NT2/D1 (cell line): ENCODE data around the gene ZNF230.

Source experiments
- DNase-seq: peaks from one replicate; pipeline ENCODE4 v3.0.0-alpha.2; 2011; ENCODE audit warnings: low read depth, low spot score
- H3K27me3 ChIP-seq: 2 replicates; pipeline ENCODE4 v1.6.0; 2011; ENCODE audit warnings: mild to moderate bottlenecking; ENCODE audit not compliant: insufficient read length, insufficient read depth
- H3K36me3 ChIP-seq: 2 replicates; pipeline ENCODE4 v1.6.1; 2011; ENCODE audit warnings: mild to moderate bottlenecking, low read length, mixed read lengths; ENCODE audit not compliant: insufficient read depth, insufficient read length
- H3K4me1 ChIP-seq: 2 replicates; pipeline ENCODE4 v1.5.1; 2011; ENCODE audit not compliant: insufficient read depth, insufficient read length
- H3K4me3 ChIP-seq: 2 replicates; pipeline ENCODE4 v1.5.1; 2011; ENCODE audit warnings: low read depth; ENCODE audit not compliant: insufficient read length
- H3K9ac ChIP-seq: 2 replicates; pipeline ENCODE4 v1.6.0; 2011; ENCODE audit warnings: low read depth; ENCODE audit not compliant: insufficient read length
- H3K9me3 ChIP-seq: 2 replicates; pipeline ENCODE4 v1.5.1; 2011; ENCODE audit warnings: mild to moderate bottlenecking, low read length; ENCODE audit not compliant: insufficient read depth
- SUZ12 ChIP-seq: IDR thresholded peaks from 2 replicates; pipeline ENCODE4 v1.6.1; 2011; ENCODE audit not compliant: insufficient read length, insufficient read depth; ENCODE audit errors: extremely low read depth
- YY1 ChIP-seq: IDR thresholded peaks from 2 replicates; pipeline ENCODE4 v1.6.1; 2011; ENCODE audit not compliant: insufficient read length, insufficient read depth
- ZNF274 ChIP-seq: IDR thresholded peaks from 2 replicates; pipeline ENCODE4 v1.6.1; 2011; ENCODE audit warnings: mild to moderate bottlenecking, low read depth, low read length

The ZNF230 gene

DNA sequence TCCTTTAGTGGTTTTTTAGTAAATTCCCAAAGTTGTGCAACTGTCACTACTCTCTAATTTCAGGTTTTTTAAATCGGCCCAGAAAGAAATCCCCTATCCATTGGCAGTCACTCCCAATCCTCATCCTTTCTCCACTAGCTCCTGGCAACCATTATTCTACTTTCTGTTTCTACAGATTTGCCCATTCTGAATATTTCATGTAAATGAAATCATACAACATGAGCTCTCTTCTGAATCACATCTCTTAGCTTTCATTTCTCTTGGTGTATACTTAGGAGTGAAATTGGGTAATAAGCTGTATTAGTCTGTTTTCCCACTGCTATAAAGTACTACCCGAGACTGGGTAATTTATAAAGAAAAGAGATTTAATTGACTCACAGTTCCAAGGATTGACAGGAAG lies 39.4 kb downstream of the ZNF230 start:
- Histone ChIP-seq H3K4me1 (no peaks in the 10 kb centered on the region), H3K9me3 (no peaks in the 10 kb centered on the region), H3K36me3 (no peaks in the 10 kb centered on the region), H3K9ac (no peak overlapping the region), H3K27me3 (no peaks in the 10 kb centered on the region), H3K4me3 (no peak overlapping the region)
- no peak for TF ChIP-seq YY1
- no peak for DNase-seq

DNA sequence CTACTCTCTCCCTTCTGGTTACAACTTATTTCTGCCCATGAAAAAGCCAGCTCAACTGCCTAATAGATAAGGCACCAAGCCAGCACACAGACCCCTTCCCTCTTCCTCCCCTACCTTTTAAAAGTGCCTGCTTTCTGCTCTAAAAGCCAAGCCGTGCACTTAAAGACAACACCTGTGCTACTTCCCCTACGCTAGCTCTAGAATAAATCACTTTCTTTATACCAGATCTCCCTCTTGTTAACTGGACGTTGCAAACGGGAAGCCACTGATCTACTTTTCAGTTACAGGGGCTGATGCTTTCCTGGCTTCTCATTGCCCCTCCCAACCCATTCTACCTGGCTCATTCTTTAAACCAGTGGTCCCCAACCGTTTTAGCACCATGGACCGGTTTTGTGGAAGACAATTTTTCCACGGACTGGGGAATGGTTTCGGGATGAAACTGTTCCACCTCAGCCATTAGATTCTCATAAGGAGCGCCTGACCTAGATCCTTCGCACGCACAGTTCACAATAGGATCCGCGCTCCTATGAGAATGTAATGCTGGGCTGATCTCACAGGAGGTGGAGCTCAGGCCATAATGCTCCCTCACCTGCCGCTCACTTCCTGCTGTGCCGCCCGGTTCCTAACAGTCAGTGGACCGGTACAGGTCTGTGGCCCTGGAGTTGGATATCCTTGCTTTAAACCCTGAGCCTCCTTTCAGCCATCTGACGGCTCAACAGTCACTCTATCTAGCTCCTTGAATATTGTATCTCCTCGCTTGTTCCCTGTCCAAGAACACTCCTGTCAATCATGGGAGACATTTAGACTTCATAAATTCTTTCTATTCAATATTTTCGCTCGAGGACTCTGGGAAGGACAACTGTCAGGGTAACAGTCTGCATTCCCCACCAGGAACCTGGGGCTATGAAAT lies 48.2 kb downstream of the ZNF230 start:
- Histone ChIP-seq H3K4me3 (peak overlapping the region; percentile 77), H3K27me3 (no peaks in the 10 kb centered on the region), H3K4me1 (no peaks in the 10 kb centered on the region), H3K9me3 (no peaks in the 10 kb centered on the region), H3K36me3 (peaks cover 3% of the 10 kb centered on the region), H3K9ac (peak overlapping the region; percentile 64)
- TF ChIP-seq YY1 (no peak), SUZ12 (no peak), ZNF274 (no peak)
- no peak for DNase-seq

DNA sequence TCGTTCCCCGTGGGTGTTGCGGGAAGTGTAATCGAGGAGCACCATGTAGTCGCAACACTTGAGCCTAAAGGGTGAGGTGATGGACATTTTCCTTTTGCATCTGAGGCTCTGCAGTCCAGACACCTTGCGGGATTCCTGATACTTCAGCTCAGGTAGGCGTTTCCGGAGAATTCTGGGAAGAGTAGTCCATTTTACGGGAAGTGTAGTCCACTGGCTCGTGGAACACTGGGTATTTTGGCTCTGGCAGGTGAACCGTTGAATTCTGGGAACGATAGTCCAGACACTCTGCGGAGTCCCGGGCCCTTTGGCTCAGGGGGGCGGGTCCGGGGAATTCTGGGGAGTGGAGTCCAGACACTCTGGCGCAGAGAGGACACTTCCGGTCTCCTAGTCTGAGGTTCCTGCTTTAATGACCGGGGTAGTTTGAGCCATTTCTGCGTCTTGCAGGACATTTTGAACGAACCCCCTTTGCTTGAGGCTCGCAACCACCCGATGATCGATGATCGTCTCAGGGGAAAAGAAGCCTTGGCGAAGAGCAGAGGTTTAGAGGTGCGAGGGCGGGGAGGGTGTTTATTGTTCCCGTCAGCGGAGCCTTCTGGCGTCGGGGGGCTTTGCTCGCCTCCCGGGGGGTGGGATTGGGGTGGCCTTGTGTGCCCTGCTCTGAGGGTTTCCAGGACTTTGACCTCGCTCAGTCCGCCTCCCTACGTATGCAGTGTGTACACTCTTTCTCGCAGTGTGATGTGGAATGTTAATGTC lies 49.1 kb downstream of the ZNF230 start, which contains the start of gene ZNF223:
ZNF223 (plus strand) TSS at position 387 of the 753 bp plus-strand sequence. CDS start 3,141 bp downstream, outside the sequence.
- Histone ChIP-seq H3K27me3 (no peaks in the 10 kb centered on the region), H3K4me3 (peak within 1 kb of the TSS; percentile 77), H3K36me3 (peaks cover 4% of the 10 kb centered on the region), H3K4me1 (no peaks in the 10 kb centered on the region), H3K9me3 (no peaks in the 10 kb centered on the region), H3K9ac (peak within 1 kb of the TSS; percentile 93)
- TF ChIP-seq ZNF274 (no peak), YY1 (peak; percentile 43), SUZ12 (no peak)
- peak; percentile 80 for DNase-seq

DNA sequence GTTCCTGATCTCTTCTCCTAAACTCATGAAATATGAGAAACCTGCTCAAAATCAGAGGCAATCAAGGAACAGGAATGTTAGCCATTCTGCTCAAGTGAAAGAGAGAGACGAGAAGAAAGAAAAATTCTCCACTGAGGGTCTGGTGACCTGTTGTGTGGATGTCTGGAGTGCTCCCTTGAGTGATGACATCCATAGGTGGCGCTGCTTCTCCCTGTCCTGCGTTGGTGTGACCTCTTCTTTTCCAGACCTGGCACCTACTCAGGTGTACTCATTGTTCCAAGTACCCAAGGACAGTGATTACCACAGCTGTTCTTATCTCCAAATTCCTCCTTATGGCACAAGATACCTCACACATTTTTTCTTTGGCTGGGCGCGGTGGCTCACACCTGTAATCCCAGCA lies 53.1 kb downstream of the ZNF230 start:
- no peak overlapping the region for H3K9ac ChIP-seq
- no peaks in the 10 kb centered on the region for H3K27me3 ChIP-seq
- H3K9me3 ChIP-seq: peaks cover 8% of the 10 kb centered on the region; the same call in 1 of the 2 replicates
- H3K36me3 ChIP-seq: peaks cover 44% of the 10 kb centered on the region
- DNase-seq: no peak
- no peak overlapping the region for H3K4me3 ChIP-seq
- no peaks in the 10 kb centered on the region for H3K4me1 ChIP-seq
- no peak for TF ChIP-seq YY1
- no peak for TF ChIP-seq ZNF274
- TF ChIP-seq SUZ12: no peak

DNA sequence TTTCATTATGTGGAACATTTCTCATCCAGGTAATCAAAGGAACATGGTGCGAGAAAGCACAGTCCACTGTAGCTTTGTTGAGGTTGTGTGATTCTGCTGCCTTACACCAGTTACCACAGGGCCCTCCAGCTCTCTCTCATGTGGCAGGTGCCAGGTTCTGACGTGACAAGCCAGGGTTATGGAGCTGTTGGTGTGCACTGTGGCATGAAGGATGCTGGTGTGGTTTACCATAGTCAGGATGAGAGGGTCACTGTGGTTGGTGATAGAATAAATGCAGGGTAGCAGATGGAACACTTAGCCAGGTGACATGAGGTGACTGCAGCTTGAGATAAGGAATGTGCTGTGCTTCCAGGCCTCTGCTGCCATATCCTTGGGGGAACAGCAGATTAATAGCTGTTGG lies 56.5 kb downstream of the ZNF230 start:
- H3K4me3 ChIP-seq: no peak overlapping the region
- peaks cover 64% of the 10 kb centered on the region for H3K36me3 ChIP-seq
- H3K9ac ChIP-seq: no peak overlapping the region
- H3K9me3 ChIP-seq: peaks cover 8% of the 10 kb centered on the region; the same call in 1 of the 2 replicates
- H3K4me1 ChIP-seq: no peaks in the 10 kb centered on the region
- TF ChIP-seq SUZ12: no peak
- no peak for TF ChIP-seq ZNF274
- TF ChIP-seq YY1: no peak
- no peaks in the 10 kb centered on the region for H3K27me3 ChIP-seq
- DNase-seq: no peak

DNA sequence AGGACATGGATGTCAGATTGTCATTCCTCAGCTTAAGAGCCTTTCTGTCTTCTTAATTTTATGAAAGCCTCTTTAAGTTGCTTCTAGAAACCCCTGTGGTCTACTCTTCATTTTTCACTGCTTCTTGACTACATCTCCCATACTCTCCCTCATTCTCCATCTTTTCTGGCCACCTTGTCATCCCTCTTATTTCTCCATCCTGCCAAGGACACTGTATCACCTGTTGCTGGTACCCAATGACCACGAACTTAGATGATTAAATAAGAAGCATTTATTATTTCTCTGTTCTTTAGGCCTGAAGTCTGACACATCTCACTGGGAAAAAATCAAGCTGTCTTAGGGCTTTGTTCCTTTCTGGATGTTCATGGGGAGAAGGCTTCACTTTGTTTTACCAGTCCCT lies 58.3 kb downstream of the ZNF230 start:
- H3K36me3 ChIP-seq: peaks cover 74% of the 10 kb centered on the region
- H3K27me3 ChIP-seq: no peaks in the 10 kb centered on the region
- H3K9me3 ChIP-seq: peaks cover 23% of the 10 kb centered on the region
- no peak for TF ChIP-seq ZNF274
- no peak for TF ChIP-seq YY1
- no peak for TF ChIP-seq SUZ12
- H3K4me3 ChIP-seq: no peak overlapping the region
- no peaks in the 10 kb centered on the region for H3K4me1 ChIP-seq
- no peak for DNase-seq
- no peak overlapping the region for H3K9ac ChIP-seq
